ENCODE results near the gene QPCTL. TPM values are rescaled to one million over a fixed set of nuclear protein-coding genes. Genes with fewer than 3 reads are reported as not detected.

QPCTL gene
- total and polyA plus RNA-seq, 2 of the 13 experiments (the other 11 are each of a cell fraction or from before 2014, with no cell fraction given), result 16.0 to 19.1 TPM

DNA sequence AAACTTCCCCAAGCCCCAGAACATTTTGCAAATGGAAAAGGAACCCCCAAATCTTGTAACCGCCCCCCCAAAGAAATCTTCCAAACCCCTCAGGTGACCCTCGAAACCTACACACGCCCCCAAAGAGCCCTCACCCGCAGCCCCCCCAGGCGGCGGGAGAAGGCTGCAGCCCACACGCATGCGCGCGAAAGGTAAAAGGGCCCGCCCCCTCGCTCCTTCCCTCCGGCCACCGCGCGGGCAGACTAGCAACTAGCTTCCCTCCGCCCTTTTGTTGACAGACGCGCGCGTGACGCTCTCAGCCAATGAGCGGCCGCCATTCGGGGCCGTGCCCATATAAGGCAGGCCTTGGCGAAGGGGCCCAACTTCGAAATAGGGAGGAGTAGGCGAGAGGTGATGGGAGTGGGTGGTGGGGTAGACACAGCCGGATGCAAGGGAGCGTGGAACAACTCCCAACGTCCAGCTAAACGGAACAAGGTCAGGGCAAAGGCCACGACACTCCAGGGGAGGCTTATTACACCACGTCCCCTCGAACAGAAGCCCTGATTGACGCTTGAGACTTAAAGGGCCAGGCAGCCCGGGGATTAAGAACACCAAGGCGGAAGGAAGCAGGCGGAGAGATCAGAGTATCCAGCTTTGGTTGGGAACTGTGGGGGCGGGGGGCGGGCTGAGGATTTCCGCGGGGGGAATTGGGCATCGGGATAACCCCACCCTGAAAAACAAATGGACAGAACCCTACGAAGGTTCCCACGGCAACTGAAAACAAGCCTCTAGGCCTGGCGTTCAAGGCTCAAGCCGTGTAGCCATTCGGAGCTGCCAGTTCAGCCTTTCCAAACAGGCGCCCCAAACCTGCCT lies 24.9 kb downstream of the QPCTL start (continued):
- TF ChIP-seq CREB1 (IDR thresholded peaks at IDR 0.05), result peak; percentile 86
- peak; percentile 91 for TF ChIP-seq CREB1 (CRISPR knock-in tag; IDR thresholded peaks at IDR 0.05)
- TF ChIP-seq GATA4 (IDR thresholded peaks at IDR 0.05; ENCODE audit: borderline replicate concordance, low read depth), result 0 out of 2 replicates have a peak, but pooled peaks have one; percentile 14
- TF ChIP-seq SKI (IDR thresholded peaks at IDR 0.05; ENCODE audit: partially characterized antibody), result peak; percentile 86
- TF ChIP-seq ARHGAP35 (CRISPR knock-in tag; IDR thresholded peaks at IDR 0.05; ENCODE audit: borderline replicate concordance), result no peak
- peak; percentile 75 for TF ChIP-seq MYC (CRISPR knock-in tag; IDR thresholded peaks at IDR 0.05; ENCODE audit: borderline replicate concordance)
- no peak for TF ChIP-seq FLYWCH1 (CRISPR knock-in tag; IDR thresholded peaks at IDR 0.05)
- no peak; the same call in 1 of the 2 replicates for TF ChIP-seq ZSCAN9 (CRISPR knock-in tag; IDR thresholded peaks at IDR 0.05; ENCODE audit: borderline replicate concordance)
- TF ChIP-seq ZSCAN5A (CRISPR knock-in tag; IDR thresholded peaks at IDR 0.05; ENCODE audit: borderline replicate concordance), result 0 out of 2 replicates have a peak, but pooled peaks have one; percentile 19
- no peak for TF ChIP-seq CHD4 (IDR thresholded peaks at IDR 0.05; ENCODE audit: borderline replicate concordance, low read length)
- 0 out of 2 replicates have a peak, but pooled peaks have one; percentile 24 for TF ChIP-seq TEF (CRISPR knock-in tag; IDR thresholded peaks at IDR 0.05)
- TF ChIP-seq, protein P1, sequence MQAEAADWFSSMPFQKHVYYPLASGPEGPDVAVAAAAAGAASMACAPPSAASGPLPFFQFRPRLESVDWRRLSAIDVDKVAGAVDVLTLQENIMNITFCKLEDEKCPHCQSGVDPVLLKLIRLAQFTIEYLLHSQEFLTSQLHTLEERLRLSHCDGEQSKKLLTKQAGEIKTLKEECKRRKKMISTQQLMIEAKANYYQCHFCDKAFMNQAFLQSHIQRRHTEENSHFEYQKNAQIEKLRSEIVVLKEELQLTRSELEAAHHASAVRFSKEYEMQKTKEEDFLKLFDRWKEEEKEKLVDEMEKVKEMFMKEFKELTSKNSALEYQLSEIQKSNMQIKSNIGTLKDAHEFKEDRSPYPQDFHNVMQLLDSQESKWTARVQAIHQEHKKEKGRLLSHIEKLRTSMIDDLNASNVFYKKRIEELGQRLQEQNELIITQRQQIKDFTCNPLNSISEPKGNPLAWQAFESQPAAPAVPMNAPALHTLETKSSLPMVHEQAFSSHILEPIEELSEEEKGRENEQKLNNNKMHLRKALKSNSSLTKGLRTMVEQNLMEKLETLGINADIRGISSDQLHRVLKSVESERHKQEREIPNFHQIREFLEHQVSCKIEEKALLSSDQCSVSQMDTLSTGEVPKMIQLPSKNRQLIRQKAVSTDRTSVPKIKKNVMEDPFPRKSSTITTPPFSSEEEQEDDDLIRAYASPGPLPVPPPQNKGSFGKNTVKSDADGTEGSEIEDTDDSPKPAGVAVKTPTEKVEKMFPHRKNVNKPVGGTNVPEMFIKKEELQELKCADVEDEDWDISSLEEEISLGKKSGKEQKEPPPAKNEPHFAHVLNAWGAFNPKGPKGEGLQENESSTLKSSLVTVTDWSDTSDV (CRISPR knock-in tag; IDR thresholded peaks at IDR 0.05), result no peak
- TF ChIP-seq SIN3B (IDR thresholded peaks at IDR 0.05; ENCODE audit: low read length), result peak; percentile 52; the same call in 1 of the 2 replicates
- TF ChIP-seq SCMH1 (CRISPR knock-in tag; IDR thresholded peaks at IDR 0.05; ENCODE audit: borderline replicate concordance), result no peak
- peak; percentile 86 for TF ChIP-seq ZNF350 (CRISPR knock-in tag; IDR thresholded peaks at IDR 0.05; ENCODE audit: borderline replicate concordance, low read depth)
- TF ChIP-seq HNRNPK (IDR thresholded peaks at IDR 0.05; ENCODE audit: low read depth, low read length, poor library complexity, severe bottlenecking), result peak; percentile 95
- TF ChIP-seq ZNF431 (CRISPR knock-in tag; IDR thresholded peaks at IDR 0.05; ENCODE audit: borderline replicate concordance, low read depth), result peak; percentile 58; the same call in 1 of the 2 replicates
- TF ChIP-seq NR2F6 (IDR thresholded peaks at IDR 0.05), result peak; percentile 97
- peak; percentile 99 for TF ChIP-seq NR2F6 (CRISPR knock-in tag; IDR thresholded peaks at IDR 0.05)
- TF ChIP-seq FOXK2 (IDR thresholded peaks at IDR 0.05), result peak; percentile 80
- peak; percentile 91 for TF ChIP-seq POGZ (CRISPR knock-in tag; IDR thresholded peaks at IDR 0.05)
- no peak for TF ChIP-seq ZNF75D (CRISPR knock-in tag; IDR thresholded peaks at IDR 0.05; ENCODE audit: borderline replicate concordance)
- TF ChIP-seq, protein P2, sequence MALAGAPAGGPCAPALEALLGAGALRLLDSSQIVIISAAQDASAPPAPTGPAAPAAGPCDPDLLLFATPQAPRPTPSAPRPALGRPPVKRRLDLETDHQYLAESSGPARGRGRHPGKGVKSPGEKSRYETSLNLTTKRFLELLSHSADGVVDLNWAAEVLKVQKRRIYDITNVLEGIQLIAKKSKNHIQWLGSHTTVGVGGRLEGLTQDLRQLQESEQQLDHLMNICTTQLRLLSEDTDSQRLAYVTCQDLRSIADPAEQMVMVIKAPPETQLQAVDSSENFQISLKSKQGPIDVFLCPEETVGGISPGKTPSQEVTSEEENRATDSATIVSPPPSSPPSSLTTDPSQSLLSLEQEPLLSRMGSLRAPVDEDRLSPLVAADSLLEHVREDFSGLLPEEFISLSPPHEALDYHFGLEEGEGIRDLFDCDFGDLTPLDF (CRISPR knock-in tag; IDR thresholded peaks at IDR 0.05), result peak; percentile 82
- peak; percentile 63; the same call in 1 of the 2 replicates for TF ChIP-seq ZFP37 (CRISPR knock-in tag; IDR thresholded peaks at IDR 0.05; ENCODE audit: borderline replicate concordance)
- no peak for TF ChIP-seq ZNF615 (CRISPR knock-in tag; IDR thresholded peaks at IDR 0.05; ENCODE audit: borderline replicate concordance)
